ENCODE results near the gene CCNJ. TPM values are rescaled to one million over a fixed set of nuclear protein-coding genes. Genes with fewer than 3 reads are reported as not detected.

CCNJ gene
- total RNA-seq, 2 experiments from 2014 or later = 6.9 to 8.0 TPM

GRCh38 chr10:96089670-96090462, 46.5 kb downstream of the CCNJ start:
- ChIA-PET POLR2A (interaction anchor here (0.7 to 3.7 kb wide), 14 partner anchors 11 to 743 kb away, joined by 3 to 250 read pairs (median 3); partner anchors contain the start of genes CCNJ, LCOR, TCTN3 and ZNF518A), CTCF (interaction anchor here (1.2 to 3.3 kb wide), 3 partner anchors 12 to 396 kb away, joined by 3 to 20 read pairs (median 8); partner anchors contain the start of genes TCTN3 and ZNF518A)
- Mint-ChIP-seq H3K27me3 (peaks cover 43% of the 10 kb centered on the region), H3K9me3 (peaks cover 6% of the 10 kb centered on the region), H3K4me3 (peak overlapping the region; percentile 93), H3K27ac (peak overlapping the region; percentile 98), H3K4me1 (ENCODE audit: low read depth) (peaks cover 16% of the 10 kb centered on the region), H3K36me3 (ENCODE audit: low read depth) (peaks cover 38% of the 10 kb centered on the region)
- Histone ChIP-seq H3K36me3 (ENCODE audit: insufficient read depth, low read length) (no peaks in the 10 kb centered on the region), H3K4me3 (ENCODE audit: low read length) (peak overlapping the region; percentile 78), H3K9me3 (ENCODE audit: control insufficient read depth in 1 of 2, insufficient read depth in 1 of 2, low read length in 2 of 2) (no peaks in the 10 kb centered on the region), H3K27me3 (ENCODE audit: control insufficient read depth in 1 of 2, insufficient read depth in 2 of 2, low read length in 2 of 2) (peaks cover 14 to 28% of the 10 kb centered on the region in 2 experiments), H3K27ac (ENCODE audit: low read depth in 1 of 2, low read length in 2 of 2) (peak overlapping the region; percentile 90 to 97), H3K4me1 (ENCODE audit: insufficient read depth, low read length) (peaks cover 13% of the 10 kb centered on the region)
- peak; percentile 86 to 97 (median 90) for DNase-seq
- TF ChIP-seq CTCF (IDR thresholded peaks at IDR 0.05) = no peak
- intact Hi-C loops (cut with DNase I, micrococcal nuclease) = loop anchor here (1.0 to 5.0 kb wide), 4 partner anchors 40 to 497 kb away; partner anchors contain the start of genes CCNJ (in 2 of the 2), ZNF518A (in 2 of the 2), TCTN3 (in 1 of the 2) and TM9SF3 (in 1 of the 2)
- ATAC-seq (ENCODE audit: poor library complexity) = peak; percentile 84

GRCh38 chr10:96090463-96090800, 47.0 kb downstream of the CCNJ start:
- peak overlapping the region; percentile 93 for H3K4me3 Mint-ChIP-seq
- H3K36me3 Mint-ChIP-seq (ENCODE audit: low read depth) = peaks cover 34% of the 10 kb centered on the region
- no peak for TF ChIP-seq CTCF (IDR thresholded peaks at IDR 0.05)
- peaks cover 6% of the 10 kb centered on the region for H3K9me3 Mint-ChIP-seq
- Histone ChIP-seq H3K36me3 (ENCODE audit: insufficient read depth, low read length) (no peaks in the 10 kb centered on the region), H3K27ac (ENCODE audit: low read depth in 1 of 2, low read length in 2 of 2) (peak overlapping the region; percentile 90 to 97), H3K9me3 (ENCODE audit: control insufficient read depth in 1 of 2, insufficient read depth in 1 of 2, low read length in 2 of 2) (no peaks in the 10 kb centered on the region), H3K4me3 (ENCODE audit: low read length) (peak overlapping the region; percentile 78), H3K4me1 (ENCODE audit: insufficient read depth, low read length) (peaks cover 13% of the 10 kb centered on the region), H3K27me3 (ENCODE audit: control insufficient read depth in 1 of 2, insufficient read depth in 2 of 2, low read length in 2 of 2) (peaks cover 14 to 34% of the 10 kb centered on the region in 2 experiments)
- peak in 3 of 14 experiments; percentile 0 to 34 (median 0) for DNase-seq
- H3K27me3 Mint-ChIP-seq = peaks cover 48% of the 10 kb centered on the region
- ATAC-seq (ENCODE audit: poor library complexity) = no peak
- H3K27ac Mint-ChIP-seq = peak overlapping the region; percentile 98
- ChIA-PET POLR2A (interaction anchor here (0.7 to 3.7 kb wide), 11 partner anchors 10 to 742 kb away, joined by 3 to 250 read pairs (median 3); partner anchors contain the start of genes CCNJ, LCOR, TCTN3 and ZNF518A), CTCF (interaction anchor here (1.2 to 3.3 kb wide), 3 partner anchors 12 to 396 kb away, joined by 3 to 20 read pairs (median 8); partner anchors contain the start of genes TCTN3 and ZNF518A)
- intact Hi-C loops (cut with DNase I, micrococcal nuclease) = loop anchor here (1.0 to 5.0 kb wide), 3 partner anchors 40 to 497 kb away; partner anchors contain the start of genes CCNJ (in 2 of the 2), ZNF518A (in 2 of the 2) and TM9SF3 (in 1 of the 2)
- H3K4me1 Mint-ChIP-seq (ENCODE audit: low read depth) = peaks cover 16% of the 10 kb centered on the region

GRCh38 chr10:96092999-96093767, 49.8 kb downstream of the CCNJ start:
- Mint-ChIP-seq H3K27ac (no peak overlapping the region), H3K36me3 (ENCODE audit: low read depth) (peaks cover 15% of the 10 kb centered on the region), H3K9me3 (peaks cover 6% of the 10 kb centered on the region), H3K27me3 (peaks cover 71% of the 10 kb centered on the region), H3K4me3 (no peak overlapping the region), H3K4me1 (ENCODE audit: low read depth) (peaks cover 16% of the 10 kb centered on the region)
- no peak overlapping the region for H3K4me3 ChIP-seq (ENCODE audit: low read length)
- ChIA-PET POLR2A (interaction anchor here (2.1 kb wide), 1 partner anchor 37 kb away, joined by 19 read pairs; the partner anchor contains the start of gene ZNF518A), CTCF (no interaction called here)
- TF ChIP-seq CTCF (IDR thresholded peaks at IDR 0.05) = no peak
- intact Hi-C loops (cut with DNase I, micrococcal nuclease) = loop anchor here in 1 of 2 experiments (5.0 kb wide), 1 partner anchor 494 kb away; the partner anchor contains the start of gene TM9SF3
- ATAC-seq (ENCODE audit: poor library complexity) (no peak), DNase-seq (no peak)
- H3K27ac ChIP-seq (ENCODE audit: low read depth in 1 of 2, low read length in 2 of 2) = no peak overlapping the region
- no peaks in the 10 kb centered on the region for H3K36me3 ChIP-seq (ENCODE audit: insufficient read depth, low read length)
- no peaks in the 10 kb centered on the region for H3K9me3 ChIP-seq (ENCODE audit: control insufficient read depth in 1 of 2, insufficient read depth in 1 of 2, low read length in 2 of 2)
- peaks cover 13% of the 10 kb centered on the region for H3K4me1 ChIP-seq (ENCODE audit: insufficient read depth, low read length)
- H3K27me3 ChIP-seq (ENCODE audit: control insufficient read depth in 1 of 2, insufficient read depth in 2 of 2, low read length in 2 of 2) = peaks cover 25 to 57% of the 10 kb centered on the region in 2 experiments

Data from CD4-positive, alpha-beta T cell (primary cell).